ENCODE data around the gene PBXIP1. TPM values are rescaled to one million over a fixed set of nuclear protein-coding genes. Genes with fewer than 3 reads are reported as not detected.

PBXIP1 gene
- total and polyA plus RNA-seq, 2 of the 13 experiments (the other 11 are each of a cell fraction or from before 2014, with no cell fraction given) = 16.3 to 31.9 TPM

- TF ChIP-seq ARNTL (CRISPR knock-in tag; IDR thresholded peaks at IDR 0.05) = peak; percentile 82
- peak; percentile 42; the same call in 1 of the 2 replicates for TF ChIP-seq CHD2 (IDR thresholded peaks at IDR 0.05; ENCODE audit: low read depth, low read length)
- peak; percentile 68; the same call in 1 of the 2 replicates for TF ChIP-seq ZNF792 (CRISPR knock-in tag; IDR thresholded peaks at IDR 0.05)
- TF ChIP-seq ZMYM2 (CRISPR knock-in tag; IDR thresholded peaks at IDR 0.05) = no peak
- TF ChIP-seq ZNF7 (CRISPR knock-in tag; IDR thresholded peaks at IDR 0.05) = no peak
- peak; percentile 35; the same call in 1 of the 2 replicates for TF ChIP-seq NFE2 (CRISPR knock-in tag; IDR thresholded peaks at IDR 0.05)
- TF ChIP-seq MEIS1 (CRISPR knock-in tag; IDR thresholded peaks at IDR 0.05; ENCODE audit: borderline replicate concordance) = peak; percentile 74
- no peak for TF ChIP-seq ZNF557 (CRISPR knock-in tag; IDR thresholded peaks at IDR 0.05)
- TF ChIP-seq HNF4G (IDR thresholded peaks at IDR 0.05; ENCODE audit: borderline replicate concordance, low read depth, low read length) = peak; percentile 46; the same call in 1 of the 2 replicates
- peak; percentile 25; the same call in 1 of the 2 replicates for TF ChIP-seq HNF4G (CRISPR knock-in tag; IDR thresholded peaks at IDR 0.05; ENCODE audit: borderline replicate concordance, low read depth)
- peak; percentile 83; the same call in 1 of the 2 replicates for TF ChIP-seq ARID2 (CRISPR knock-in tag; IDR thresholded peaks at IDR 0.05; ENCODE audit: borderline replicate concordance)
- peak; percentile 96 for TF ChIP-seq SP5 (CRISPR knock-in tag; IDR thresholded peaks at IDR 0.05; ENCODE audit: borderline replicate concordance, low read depth)
- TF ChIP-seq ZSCAN29 (CRISPR knock-in tag; conservative IDR thresholded peaks at IDR 0.05) = peak; percentile 55; the same call in 1 of the 2 replicates
- peak; percentile 58; the same call in 1 of the 2 replicates for TF ChIP-seq ZNF782 (CRISPR knock-in tag; IDR thresholded peaks at IDR 0.05; ENCODE audit: borderline replicate concordance)
- no peak for TF ChIP-seq HMGA1 (CRISPR knock-in tag; conservative IDR thresholded peaks at IDR 0.05)
- TF ChIP-seq ZBTB14 (CRISPR knock-in tag; IDR thresholded peaks at IDR 0.05) = no peak; the same call in 1 of the 2 replicates
- TF ChIP-seq SETDB1 (CRISPR knock-in tag; IDR thresholded peaks at IDR 0.05; ENCODE audit: borderline replicate concordance) = no peak
- no peak for TF ChIP-seq HOXA7 (CRISPR knock-in tag; IDR thresholded peaks at IDR 0.05)
- no peak for TF ChIP-seq KIAA2018 (CRISPR knock-in tag; IDR thresholded peaks at IDR 0.05; ENCODE audit: borderline replicate concordance)
- TF ChIP-seq KDM6A (CRISPR knock-in tag; IDR thresholded peaks at IDR 0.05; ENCODE audit: low read depth) = peak; percentile 68; the same call in 1 of the 2 replicates
- peak; percentile 70; the same call in 1 of the 2 replicates for TF ChIP-seq SMAD1 (CRISPR knock-in tag; IDR thresholded peaks at IDR 0.05; ENCODE audit: borderline replicate concordance, low read depth)
- TF ChIP-seq ZNF749 (CRISPR knock-in tag; IDR thresholded peaks at IDR 0.05; ENCODE audit: borderline replicate concordance) = no peak
Measured at GRCh38 chr1:155000726-155001424, 45.0 kb upstream of the PBXIP1 start (continued).
